Measurements from ENCODE around the gene ARRB2. TPM values are rescaled to one million over a fixed set of nuclear protein-coding genes. Genes with fewer than 3 reads are reported as not detected.

The ARRB2 gene
- total RNA-seq, 1 donor from 2014 or later = 10.3 TPM

- TF ChIP-seq CTCF (IDR thresholded peaks at IDR 0.05; ENCODE audit: insufficient read depth, low read depth, low read length) = no peak
- TF ChIP-seq EZH2 (IDR thresholded peaks at IDR 0.05; ENCODE audit: insufficient read depth, low read length) = no peak
- H3K27me3 ChIP-seq (ENCODE audit: insufficient read depth, low read length) = no peaks in the 10 kb centered on the region
- H3K4me3 ChIP-seq (ENCODE audit: insufficient read depth, low read depth, low read length) = no peak overlapping the region
- no peaks in the 10 kb centered on the region for H4K20me1 ChIP-seq (ENCODE audit: insufficient read depth, low read length)
- no peak overlapping the region for H3K27ac ChIP-seq (ENCODE audit: low read depth, low read length)
- DNase-seq (ENCODE audit: low read depth) = no peak
- H3K9me3 Mint-ChIP-seq (ENCODE audit: unreplicated experiment) = peaks cover 3% of the 10 kb centered on the region
- FAIRE-seq = no peak
- H3K9ac ChIP-seq (ENCODE audit: low read length) = no peak overlapping the region
- no peak overlapping the region for H2AFZ ChIP-seq (ENCODE audit: low read depth, low read length)
- H3K4me2 ChIP-seq (ENCODE audit: low read length) = no peak overlapping the region
- H3K4me3 Mint-ChIP-seq (ENCODE audit: unreplicated experiment) = no peak overlapping the region
- peaks cover 14% of the 10 kb centered on the region for H3K36me3 Mint-ChIP-seq (ENCODE audit: low read depth, unreplicated experiment)
- H3K9me3 ChIP-seq (ENCODE audit: insufficient read depth, low read depth, low read length) = no peaks in the 10 kb centered on the region
- no peak overlapping the region for H3K27ac Mint-ChIP-seq (ENCODE audit: unreplicated experiment)
- no peaks in the 10 kb centered on the region for H3K79me2 ChIP-seq (ENCODE audit: insufficient read depth, low read length)
- no peaks in the 10 kb centered on the region for H3K36me3 ChIP-seq (ENCODE audit: insufficient read depth, low read length)
- peaks cover 9% of the 10 kb centered on the region for H3K4me1 ChIP-seq (ENCODE audit: insufficient read depth, low read length)
- peaks cover 8% of the 10 kb centered on the region for H3K27me3 Mint-ChIP-seq (ENCODE audit: low read depth, unreplicated experiment)
- no peaks in the 10 kb centered on the region for H3K4me1 Mint-ChIP-seq (ENCODE audit: low read depth, unreplicated experiment)
Observed at GRCh38 chr17:4717791-4718190, 7.4 kb downstream of the ARRB2 start.

DNA sequence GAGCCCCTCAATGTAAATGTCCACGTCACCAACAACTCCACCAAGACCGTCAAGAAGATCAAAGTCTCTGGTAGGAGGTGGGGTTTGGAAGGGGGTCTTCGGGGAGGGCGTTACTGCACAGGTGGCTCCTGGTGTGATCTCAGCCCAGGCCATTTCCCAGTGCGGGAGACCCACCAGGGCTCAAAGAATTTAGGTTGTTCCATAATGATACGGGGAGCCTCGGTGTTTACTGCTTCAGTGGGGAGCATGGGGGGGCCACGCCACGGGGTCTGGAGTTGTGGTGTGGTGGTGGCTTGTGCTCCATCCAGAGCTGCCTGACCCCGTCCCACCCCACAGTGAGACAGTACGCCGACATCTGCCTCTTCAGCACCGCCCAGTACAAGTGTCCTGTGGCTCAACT is 7.8 kb downstream of the ARRB2 start:
- H3K27ac Mint-ChIP-seq (ENCODE audit: unreplicated experiment) = no peak overlapping the region
- Histone ChIP-seq H3K27me3 (ENCODE audit: insufficient read depth, low read length) (no peaks in the 10 kb centered on the region), H3K4me2 (ENCODE audit: low read length) (no peak overlapping the region), H3K36me3 (ENCODE audit: insufficient read depth, low read length) (no peaks in the 10 kb centered on the region), H3K9me3 (ENCODE audit: insufficient read depth, low read depth, low read length) (no peaks in the 10 kb centered on the region), H2AFZ (ENCODE audit: low read depth, low read length) (no peak overlapping the region), H3K9ac (ENCODE audit: low read length) (no peak overlapping the region), H3K4me3 (ENCODE audit: insufficient read depth, low read depth, low read length) (no peak overlapping the region), H3K27ac (ENCODE audit: low read depth, low read length) (no peak overlapping the region), H3K4me1 (ENCODE audit: insufficient read depth, low read length) (peaks cover 9% of the 10 kb centered on the region), H4K20me1 (ENCODE audit: insufficient read depth, low read length) (no peaks in the 10 kb centered on the region), H3K79me2 (ENCODE audit: insufficient read depth, low read length) (no peaks in the 10 kb centered on the region)
- H3K27me3 Mint-ChIP-seq (ENCODE audit: low read depth, unreplicated experiment) = peaks cover 8% of the 10 kb centered on the region
- H3K4me3 Mint-ChIP-seq (ENCODE audit: unreplicated experiment) = peak overlapping the region; percentile 14
- no peaks in the 10 kb centered on the region for H3K4me1 Mint-ChIP-seq (ENCODE audit: low read depth, unreplicated experiment)
- no peak for FAIRE-seq
- no peak for TF ChIP-seq CTCF (IDR thresholded peaks at IDR 0.05; ENCODE audit: insufficient read depth, low read depth, low read length)
- no peak for TF ChIP-seq EZH2 (IDR thresholded peaks at IDR 0.05; ENCODE audit: insufficient read depth, low read length)
- H3K36me3 Mint-ChIP-seq (ENCODE audit: low read depth, unreplicated experiment) = peaks cover 14% of the 10 kb centered on the region
- DNase-seq (ENCODE audit: low read depth) = no peak
- peaks cover 3% of the 10 kb centered on the region for H3K9me3 Mint-ChIP-seq (ENCODE audit: unreplicated experiment)

DNA sequence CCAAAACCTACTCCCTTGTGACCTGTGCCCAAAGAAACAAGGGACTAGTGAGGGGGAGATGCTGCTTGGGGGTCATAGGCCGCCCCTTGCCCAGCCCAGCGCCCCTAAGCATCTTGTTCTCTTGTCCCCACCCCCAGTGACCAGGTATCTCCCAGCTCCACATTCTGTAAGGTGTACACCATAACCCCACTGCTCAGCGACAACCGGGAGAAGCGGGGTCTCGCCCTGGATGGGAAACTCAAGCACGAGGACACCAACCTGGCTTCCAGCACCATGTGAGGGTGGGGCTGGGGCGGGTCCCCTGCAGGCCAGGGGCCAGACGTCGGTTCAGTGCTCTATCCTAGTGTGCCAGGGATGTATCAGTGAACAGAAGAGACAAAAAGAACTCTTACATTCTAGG is 8.7 kb downstream of the ARRB2 start:
- Mint-ChIP-seq H3K27ac (ENCODE audit: unreplicated experiment) (no peak overlapping the region), H3K9me3 (ENCODE audit: unreplicated experiment) (peaks cover 3% of the 10 kb centered on the region), H3K4me1 (ENCODE audit: low read depth, unreplicated experiment) (no peaks in the 10 kb centered on the region), H3K27me3 (ENCODE audit: low read depth, unreplicated experiment) (peaks cover 5% of the 10 kb centered on the region), H3K36me3 (ENCODE audit: low read depth, unreplicated experiment) (peaks cover 14% of the 10 kb centered on the region), H3K4me3 (ENCODE audit: unreplicated experiment) (no peak overlapping the region)
- H4K20me1 ChIP-seq (ENCODE audit: insufficient read depth, low read length) = no peaks in the 10 kb centered on the region
- no peaks in the 10 kb centered on the region for H3K27me3 ChIP-seq (ENCODE audit: insufficient read depth, low read length)
- no peak overlapping the region for H3K27ac ChIP-seq (ENCODE audit: low read depth, low read length)
- H3K79me2 ChIP-seq (ENCODE audit: insufficient read depth, low read length) = no peaks in the 10 kb centered on the region
- TF ChIP-seq CTCF (IDR thresholded peaks at IDR 0.05; ENCODE audit: insufficient read depth, low read depth, low read length) = no peak
- no peak for TF ChIP-seq EZH2 (IDR thresholded peaks at IDR 0.05; ENCODE audit: insufficient read depth, low read length)
- FAIRE-seq = no peak
- H2AFZ ChIP-seq (ENCODE audit: low read depth, low read length) = no peak overlapping the region
- no peak for DNase-seq (ENCODE audit: low read depth)
- no peaks in the 10 kb centered on the region for H3K36me3 ChIP-seq (ENCODE audit: insufficient read depth, low read length)
- H3K9me3 ChIP-seq (ENCODE audit: insufficient read depth, low read depth, low read length) = no peaks in the 10 kb centered on the region
- no peak overlapping the region for H3K9ac ChIP-seq (ENCODE audit: low read length)
- H3K4me3 ChIP-seq (ENCODE audit: insufficient read depth, low read depth, low read length) = no peak overlapping the region
- no peak overlapping the region for H3K4me2 ChIP-seq (ENCODE audit: low read length)
- peaks cover 9% of the 10 kb centered on the region for H3K4me1 ChIP-seq (ENCODE audit: insufficient read depth, low read length)
